NCI-H526 (cell line): ENCODE results near the gene GP1BB.

Experiments
- DNase-seq, 2 experiments: peaks; one replicate each; lab custom pipeline; 2025; lab: John Stamatoyannopoulos, UW

The GP1BB gene

DNA sequence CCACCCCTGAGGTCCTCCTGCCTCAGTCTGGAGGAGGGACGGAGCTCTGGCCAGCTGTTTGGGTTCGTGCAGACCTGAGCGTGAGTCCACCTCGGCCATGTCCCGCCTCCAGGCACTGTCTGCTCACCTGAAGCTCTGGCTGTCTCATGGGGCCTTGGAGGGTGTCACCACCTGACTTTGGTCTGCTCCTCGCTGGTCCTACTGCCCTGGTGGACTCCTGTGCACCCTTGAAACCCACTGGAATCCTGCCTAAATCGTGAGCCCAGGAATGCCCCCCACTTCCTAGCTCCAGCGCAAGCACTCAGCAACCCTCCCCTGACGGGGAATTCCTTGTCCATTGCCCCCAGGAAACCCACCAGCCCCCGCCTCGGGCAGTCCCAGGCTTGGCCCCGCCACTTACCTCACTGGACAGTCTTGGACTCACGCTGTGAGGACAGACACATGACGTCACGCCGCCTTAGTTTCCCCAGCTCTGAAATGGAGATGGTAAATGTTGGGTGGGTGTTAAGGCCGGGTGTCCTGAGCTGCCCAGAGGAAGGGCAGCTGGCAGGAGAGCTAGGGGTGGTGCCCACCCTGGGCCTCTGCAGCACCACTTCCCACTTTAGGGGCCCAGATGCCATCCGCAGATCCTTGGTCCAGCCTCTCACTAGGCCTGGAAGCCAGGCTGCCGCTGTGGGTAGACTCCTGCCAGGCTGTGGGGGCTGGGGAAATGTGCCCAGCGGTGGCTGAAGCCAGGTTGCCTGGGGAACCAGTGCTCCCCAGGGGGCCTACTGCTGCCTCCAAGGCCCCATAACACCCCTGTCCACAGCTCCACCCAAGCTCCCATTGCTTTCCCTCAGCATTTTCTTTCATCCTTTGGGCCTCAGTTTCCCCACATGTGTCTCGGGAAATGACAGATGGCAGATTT lies 19.1 kb downstream of the GP1BB start:
- DNase-seq = no peak

DNA sequence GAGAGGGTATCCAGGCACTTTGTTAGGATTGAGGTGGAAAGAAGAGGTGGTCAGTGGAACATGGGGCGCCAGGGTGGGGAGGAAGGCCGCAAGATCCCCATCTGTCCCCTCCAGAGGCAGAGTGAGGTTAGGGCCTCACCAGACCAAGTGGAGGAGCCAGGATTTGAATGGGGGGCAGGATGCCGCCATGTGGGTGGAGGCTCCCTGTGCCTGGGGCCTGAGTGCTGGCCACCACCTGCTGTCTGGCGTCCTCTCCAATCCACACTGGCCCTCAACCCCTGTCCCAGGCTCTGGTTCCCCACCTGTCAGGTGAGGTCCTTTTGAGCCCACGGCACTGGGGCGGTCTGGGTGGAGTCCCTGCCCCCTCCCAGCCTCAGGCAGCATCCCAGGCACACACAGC lies 19.7 kb downstream of the GP1BB start:
- no peak for DNase-seq

DNA sequence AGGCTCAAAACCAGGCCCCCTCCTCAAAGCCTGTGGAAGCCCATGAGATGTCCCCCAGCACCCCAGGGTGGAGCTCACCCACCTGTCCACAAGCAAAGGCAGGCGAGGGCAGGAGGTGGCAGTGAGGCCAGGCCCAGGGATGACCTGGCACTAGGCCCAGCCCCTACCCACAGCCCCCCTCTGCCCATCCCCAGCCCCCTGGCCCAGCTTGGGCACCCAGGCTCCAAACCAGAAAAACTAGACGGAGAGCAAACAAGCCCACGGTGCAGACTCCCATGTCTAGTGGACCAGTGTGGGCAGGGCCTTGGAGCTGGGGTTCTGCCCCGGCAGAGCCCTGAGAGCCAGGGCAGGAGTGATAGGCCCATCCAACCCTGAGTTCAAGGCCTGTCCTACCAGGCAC lies 20.3 kb downstream of the GP1BB start:
- no peak for DNase-seq

DNA sequence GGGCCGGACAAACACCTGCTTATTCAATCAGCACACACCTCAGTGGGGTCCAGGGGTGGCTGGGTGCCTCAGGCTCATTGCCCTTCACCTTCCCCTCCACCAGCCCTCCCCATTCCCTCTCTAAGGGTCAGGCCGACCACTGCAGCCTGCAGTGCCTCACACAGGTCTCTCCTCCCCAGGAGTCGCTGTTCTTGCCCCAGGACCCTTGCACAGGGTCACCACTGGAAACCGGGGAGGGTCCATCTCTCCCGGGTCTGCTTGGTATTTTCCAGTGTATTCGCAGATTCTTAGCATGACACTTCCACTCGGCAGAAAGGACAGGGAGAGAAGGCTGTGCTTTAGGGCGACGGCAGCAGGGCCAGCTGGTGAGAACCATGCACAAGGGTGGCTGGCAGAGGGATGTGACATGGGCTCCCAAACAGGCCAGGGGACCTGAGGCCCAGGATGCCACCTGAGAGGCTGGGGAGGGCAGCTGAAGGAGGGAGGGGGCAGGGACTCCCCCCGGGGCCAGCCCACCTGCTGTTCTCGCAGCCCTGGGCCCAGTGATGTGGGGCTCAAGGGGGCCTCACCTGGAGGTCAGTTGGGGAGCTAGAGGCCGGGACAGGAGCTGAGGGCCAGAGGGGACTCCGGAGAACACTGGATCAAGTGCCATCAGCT lies 21.1 kb downstream of the GP1BB start:
- no peak for DNase-seq

DNA sequence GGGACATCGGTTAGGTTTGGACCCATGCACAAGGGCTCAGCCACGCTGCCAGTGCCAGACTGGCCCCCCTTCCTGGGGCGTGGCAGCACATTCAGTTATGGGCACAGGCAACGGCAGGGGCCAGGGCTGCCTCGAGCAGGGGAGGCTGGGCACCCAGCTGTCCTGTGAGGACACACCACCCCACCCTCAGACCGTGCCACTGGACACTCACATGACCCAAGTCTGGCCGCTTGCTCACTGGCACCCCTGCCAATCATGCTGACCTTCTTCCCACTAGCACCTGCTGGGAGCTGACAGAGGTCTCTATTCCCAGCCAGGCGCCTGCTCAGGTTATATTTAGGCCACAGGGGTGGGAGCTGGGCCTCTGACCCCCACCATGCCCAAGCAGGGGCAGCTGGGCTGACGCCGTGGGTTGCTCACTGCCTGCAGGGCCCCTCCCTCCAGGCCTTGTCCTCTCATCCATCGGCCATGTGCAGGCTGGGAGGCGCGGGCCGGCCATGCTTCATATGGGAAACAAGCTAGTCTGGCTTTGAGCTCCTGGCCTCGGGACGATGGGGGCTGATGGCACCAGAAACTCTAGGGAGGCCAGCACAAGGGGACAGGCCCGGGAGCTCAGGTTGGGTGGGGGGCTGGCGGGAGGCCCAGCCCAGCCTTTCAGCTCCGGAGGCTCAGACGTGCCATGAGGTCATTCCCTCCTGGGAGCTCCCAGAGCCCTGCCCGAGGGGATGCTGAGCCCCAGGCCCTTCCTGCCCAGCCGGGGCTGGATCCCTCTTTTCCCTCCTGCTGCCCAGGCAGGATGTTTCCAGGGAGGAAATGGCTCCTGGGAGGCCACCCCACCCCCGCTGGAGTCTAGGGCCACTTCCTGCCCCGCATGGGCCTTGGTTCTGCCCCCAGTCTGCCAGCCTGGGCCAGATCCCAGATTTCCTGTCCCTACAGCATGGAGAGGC lies 22.1 kb downstream of the GP1BB start:
- no peak for DNase-seq

DNA sequence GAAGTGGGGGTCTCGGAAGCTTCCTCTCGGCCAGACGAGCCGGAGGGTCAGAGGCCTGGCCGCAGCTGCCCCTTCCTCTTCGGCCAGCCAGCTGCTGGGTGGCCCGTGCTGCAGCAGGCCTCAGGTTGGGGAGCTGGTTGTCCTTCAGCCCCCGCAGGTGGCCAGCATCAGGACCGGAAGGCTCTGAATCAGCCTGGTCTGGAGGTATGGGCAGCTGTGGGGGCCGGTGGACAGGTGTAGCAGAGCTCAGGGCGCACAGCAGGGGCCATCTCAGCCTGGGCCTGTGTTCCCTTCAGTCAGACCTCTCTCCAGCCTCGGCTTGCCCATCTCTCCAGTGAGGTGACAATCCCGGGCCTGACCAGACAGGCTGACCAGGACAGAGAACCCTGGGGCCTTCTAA lies 23.4 kb downstream of the GP1BB start:
- DNase-seq = no peak

DNA sequence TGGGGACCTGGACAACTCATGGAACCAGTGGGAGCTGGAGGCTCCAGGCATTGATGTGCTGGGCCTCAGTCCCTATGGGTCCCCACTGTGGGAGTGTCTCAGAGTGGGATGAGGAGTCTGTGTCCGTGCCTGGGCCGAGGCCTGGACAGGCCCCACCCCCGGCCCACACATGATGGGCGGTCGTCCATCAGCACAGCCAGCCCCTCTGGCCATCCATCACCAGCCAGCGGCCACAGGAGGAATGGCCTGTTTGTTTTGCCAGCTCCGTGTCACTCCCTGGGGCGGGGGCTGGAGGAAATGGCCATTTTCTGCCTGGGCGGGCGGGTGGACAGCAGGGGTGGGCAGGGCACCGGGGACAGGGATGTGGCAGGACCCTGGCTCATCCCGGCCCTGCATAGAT lies 24.2 kb downstream of the GP1BB start:
- DNase-seq = no peak

DNA sequence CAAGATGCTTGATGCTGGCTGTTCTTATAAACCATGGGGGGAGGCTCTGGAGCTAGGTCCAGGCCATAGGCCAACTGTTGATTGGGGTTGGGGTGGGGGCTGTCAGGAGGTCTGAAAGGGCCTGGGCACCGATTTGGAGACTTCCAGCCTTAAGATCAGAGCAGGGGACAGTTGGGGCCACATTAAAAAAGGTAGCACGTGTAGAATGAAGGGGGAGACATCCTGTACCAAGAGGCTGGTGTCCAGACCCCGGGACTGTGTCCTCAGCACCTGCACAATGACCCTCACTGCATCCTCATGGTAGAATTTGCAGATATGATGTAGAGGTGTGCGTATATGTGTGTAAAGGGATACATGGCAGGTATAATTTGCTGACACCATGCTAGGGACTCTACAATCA lies 24.8 kb downstream of the GP1BB start:
- DNase-seq = no peak

DNA sequence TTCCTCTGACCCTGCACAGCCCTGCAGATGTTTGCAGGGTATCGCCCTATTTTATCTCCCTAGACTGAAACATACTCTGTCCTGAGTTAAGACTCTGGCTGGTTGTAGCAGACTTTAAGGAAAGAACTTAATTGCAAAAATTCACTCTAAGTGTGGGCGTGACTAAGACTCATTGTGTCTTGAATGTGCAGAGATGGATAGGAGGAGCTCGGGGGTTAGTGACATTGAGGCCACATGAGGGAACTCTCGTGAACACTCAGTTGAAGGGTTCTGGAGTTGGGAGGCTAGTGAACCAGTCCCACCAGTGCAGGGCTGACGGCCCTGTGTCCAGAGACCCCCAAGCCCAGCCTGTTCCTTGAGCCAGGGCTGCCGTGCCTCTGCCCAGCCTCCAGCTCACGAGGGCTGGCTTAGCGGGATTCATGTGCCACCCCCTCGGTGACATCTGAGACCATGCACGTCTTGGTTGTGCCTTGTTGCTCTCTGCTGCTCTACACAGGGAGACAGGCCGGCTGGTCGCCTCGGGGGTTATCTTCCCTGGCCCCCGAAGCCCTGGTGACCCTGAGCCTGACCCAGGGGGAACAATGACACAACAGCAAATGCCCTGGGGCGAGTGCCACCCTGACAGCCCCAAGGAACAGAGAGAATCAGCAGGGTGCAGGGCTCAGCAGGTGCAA lies 25.8 kb downstream of the GP1BB start:
- no peak for DNase-seq

DNA sequence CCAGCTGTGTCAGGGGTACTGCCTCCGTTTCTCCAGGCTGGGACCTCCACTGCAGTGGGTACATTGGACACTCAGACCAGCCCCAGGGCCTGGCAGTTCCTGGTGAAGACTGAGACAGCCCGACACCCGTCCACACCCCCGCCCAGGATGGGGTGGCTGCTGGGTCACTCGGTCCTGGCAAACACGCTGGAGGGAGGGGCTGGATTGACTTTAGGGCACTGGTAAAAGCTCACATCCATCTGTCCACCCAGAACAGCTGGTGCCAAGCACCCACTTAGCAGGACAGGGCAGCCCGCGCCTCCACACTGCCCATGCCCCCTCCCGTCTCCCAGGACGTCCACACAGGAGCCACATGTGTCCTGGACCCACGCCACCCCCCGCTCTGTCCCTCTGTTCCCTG lies 26.5 kb downstream of the GP1BB start:
- no peak for DNase-seq

DNA sequence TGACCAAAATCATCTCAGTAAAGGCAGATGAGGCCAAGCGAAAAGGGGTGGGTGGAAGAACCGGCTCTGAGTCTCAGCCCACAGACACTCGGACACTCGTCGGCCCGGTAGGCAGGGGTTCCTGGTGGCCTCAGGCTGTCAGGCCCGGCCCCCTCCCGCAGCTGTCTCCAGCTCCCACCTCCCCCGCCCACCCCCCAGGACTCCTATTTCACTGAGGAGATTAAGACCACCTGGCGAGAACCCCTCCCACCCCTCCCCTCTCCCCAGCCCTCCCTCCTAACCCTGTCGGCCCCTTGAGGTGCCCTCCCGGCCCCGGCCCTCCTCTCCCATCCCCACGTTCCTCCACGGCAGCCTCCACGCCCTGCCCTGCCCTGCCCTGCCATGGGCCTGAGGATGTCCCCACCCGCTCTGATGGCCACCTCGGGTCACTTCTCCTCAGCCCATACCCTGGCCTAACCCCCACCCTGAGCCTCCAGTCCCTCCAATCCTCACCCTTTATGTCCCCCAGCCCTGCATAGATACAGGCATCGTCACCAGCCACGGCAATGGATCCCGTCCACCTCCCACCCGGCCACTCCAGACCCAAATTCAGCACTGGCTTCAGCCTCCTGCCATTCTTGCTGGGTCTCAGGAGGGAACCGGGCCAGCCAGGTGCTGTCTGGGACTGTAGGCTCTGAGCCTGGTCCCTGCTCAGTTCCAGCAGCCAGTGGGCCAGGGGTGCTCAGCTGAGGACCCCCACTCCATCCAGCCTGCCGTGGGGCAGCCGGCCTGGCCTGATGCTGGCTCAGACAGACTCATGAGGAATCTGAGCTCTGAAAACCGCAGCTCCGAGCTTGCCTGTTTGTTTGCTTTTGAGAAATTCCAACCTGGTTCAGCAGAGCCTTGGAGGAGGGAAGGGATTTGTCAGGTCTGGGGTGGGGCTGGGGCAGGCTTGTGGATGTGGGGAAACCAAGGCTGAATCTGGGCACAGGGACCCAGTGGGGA lies 27.5 kb downstream of the GP1BB start:
- no peak for DNase-seq

DNA sequence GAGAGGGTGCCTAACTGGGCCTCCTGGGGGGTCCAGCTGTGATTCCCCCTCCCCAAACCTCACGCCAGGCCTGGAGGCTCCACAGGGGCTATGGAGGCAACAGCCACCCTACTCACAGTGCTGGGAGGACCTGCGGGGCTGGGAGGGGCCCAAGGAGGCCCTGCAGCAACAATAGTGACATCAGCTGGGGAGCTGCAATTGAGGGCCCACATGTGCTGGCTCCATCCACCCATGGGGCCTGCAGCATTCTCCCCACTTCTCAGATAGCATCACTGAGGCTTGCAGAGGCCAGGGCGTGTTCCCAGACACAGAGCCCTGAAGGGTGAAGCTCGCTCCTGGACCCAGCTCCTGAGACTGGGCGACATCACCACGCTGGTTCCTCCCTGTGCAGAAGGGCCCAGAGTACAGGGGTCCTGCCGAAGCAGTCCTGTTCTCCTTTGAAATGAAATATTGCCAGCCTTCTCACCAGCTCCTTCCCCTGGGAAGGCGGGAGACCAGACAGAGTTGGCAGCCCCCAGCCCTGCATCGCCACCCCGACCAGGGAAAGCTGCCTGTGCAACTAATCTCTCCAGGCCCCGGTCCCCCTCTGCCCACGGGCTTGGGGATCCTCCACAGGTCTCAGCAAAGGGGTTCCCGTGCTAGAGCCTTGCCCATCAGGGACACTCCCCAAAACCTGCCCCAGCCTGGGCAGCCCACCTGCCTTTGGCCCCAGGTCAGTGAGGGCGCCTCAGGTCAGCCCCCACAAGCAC lies 28.3 kb downstream of the GP1BB start:
- no peak for DNase-seq

DNA sequence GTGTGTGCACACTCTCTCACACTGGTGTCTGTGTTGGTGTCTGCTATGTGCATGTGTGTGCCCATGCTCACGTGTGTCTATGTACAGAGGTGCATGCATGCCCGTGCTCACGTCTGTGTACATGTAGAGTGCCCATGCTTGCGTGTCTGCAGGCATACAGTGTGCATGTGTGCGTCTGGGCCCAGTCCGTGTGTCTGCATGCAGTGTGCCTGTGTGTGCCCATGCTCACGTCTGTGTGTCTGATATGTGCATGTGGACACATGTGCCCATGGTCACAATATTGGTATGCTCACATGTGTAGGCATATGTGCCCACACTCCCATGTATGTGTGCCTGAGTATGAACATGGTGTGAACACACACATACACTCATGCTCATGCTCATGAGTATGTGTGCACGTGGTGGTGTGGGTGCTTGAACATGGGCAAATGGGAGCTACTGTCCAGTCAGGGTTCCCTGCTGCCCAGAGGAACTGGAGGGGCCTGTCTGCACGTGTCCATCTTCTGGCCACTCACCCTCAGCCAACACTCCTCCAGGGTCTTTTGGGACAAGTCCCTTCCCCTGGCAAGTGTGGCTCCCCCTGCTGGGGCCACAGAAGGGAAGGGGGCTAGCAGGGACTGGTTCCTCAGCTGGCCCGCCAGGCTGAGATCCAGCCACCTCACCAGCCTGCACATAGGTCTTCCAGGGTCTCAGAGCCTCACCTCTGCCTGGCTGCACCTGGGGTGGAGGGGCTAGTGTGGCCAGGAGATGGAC lies 29.9 kb downstream of the GP1BB start:
- no peak for DNase-seq

DNA sequence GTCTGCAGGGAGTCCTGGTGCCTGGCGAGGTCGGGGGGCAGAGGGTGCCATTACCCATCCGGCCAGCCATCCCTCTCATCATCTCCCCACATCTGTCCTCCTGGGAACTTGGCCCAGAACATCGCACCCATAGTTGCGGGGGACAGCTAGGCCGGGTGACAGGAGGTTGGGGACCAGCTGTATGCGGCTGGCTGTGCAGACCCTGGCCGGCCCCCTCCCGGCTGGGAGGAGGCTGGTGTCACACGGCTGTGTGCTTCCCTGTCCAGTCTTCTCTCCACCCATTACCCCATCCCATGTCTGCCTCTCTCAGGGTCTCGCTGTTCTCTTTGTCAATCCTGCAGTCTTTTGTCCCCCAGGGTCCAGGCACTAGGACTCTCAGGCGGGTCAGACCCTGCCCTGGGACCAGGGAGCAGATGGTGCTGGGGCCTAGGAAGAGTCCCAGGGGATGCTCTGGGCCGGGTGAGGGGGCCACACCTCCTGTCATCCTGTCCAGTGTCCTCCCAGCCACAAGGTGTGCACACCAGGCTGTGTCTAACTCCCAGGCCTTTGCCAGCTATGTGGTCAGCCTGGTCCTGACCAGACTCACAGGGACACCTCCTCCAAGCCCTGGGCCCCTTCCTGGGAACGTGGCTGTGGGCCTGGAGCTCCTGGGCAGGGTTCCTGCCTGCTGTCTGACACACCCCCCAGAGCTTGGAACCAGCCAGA lies 30.8 kb downstream of the GP1BB start:
- DNase-seq = no peak

DNA sequence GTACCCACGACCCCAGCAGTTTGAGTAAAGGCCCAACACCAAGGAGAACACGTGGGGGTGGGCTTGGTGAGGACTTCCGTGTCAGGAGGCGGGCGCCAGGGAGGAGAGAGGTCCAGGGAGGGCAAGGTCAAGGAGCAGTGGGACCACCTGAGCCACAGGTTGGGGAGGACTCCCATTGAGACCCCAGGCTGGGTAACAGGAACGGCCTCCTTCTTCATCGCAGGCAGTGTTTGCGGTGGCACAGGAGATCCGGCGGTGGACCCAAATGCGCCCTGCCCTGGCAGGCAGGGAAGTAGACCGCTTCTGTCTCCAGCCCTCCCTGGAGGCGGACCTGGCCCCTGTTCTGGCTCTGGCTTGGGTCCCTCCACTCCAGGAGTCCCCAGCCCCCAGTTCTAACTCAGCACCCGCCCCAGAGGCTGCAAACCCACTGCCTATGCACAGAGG lies 31.4 kb downstream of the GP1BB start:
- DNase-seq = no peak

DNA sequence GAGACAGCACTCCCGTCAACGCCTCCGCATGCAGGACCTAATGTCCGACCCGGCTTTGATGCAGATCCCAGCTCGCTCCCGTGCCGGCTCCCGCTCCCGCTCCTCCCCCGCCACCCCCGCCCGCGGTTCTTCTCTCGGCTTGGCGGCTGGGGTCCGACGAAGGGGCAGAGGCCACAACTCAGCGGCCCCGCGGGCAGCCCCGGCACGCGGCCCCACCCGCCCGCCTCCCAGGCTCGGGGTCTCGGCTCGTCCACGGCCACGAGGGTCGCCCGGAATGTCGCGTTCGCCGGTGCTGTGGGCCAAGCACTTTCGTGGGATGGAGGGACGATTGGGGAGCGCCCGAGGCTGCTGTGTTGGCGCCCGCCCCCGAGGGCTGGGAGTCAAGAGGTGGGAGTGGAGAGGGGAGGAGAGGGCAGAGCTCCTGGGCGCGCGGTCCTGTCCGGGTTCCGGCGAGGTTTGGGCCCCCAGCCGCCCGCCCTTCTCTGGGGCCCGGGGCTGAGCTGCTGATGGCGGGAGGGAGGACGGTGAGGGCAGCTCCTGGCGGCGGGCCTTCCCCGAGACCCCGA lies 31.9 kb downstream of the GP1BB start:
- peak in 1 of 2 experiments; percentile 22 for DNase-seq

DNA sequence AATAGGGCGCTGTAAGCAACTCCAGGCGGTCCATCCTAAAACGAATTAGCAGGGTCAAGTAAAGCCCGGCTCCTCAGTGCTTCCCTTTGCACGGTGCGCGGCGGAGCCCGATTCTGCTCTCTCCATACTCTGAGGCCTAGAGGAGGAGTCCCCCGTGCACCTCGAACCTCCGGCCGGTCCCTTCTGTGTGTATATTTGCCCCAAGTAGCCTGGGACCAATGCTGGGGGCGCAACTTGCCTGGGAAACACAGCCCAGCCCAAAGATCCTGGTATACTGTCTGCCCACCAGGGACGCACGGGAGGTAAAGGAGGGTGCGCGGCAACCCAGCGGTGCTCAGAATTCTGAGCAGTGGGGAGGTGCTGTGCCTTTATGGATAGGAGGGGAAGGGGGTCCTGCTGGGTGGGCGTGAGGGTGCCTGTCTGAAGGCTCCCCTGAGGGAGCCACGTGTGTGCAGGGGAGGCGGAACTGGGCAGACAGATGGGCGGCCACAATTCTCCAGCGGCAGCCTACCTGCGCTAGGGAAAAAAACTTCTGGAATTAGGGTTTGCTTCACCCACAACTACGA lies 32.5 kb downstream of the GP1BB start:
- peak in 1 of 2 experiments; percentile 16 for DNase-seq
